Activated naive CD8-positive, alpha-beta T cell treated with anti-CD3 and anti-CD28 coated beads, Interleukin-2, amount 50 U/mL, for 24 hours (primary cell): ENCODE results near the gene MGAM2.

Source experiments
- ATAC-seq: fragments of 150-1000 bp; cut with Tn5 transposase; one replicate; pipeline ENCODE4 v1.10.0; 2021
- DNase-seq: peaks from one replicate; pipeline ENCODE4 v3.0.0; 2021
- H3K27ac Mint-ChIP-seq: one replicate; pipeline ENCODE4 v1.8.0; 2021; ENCODE audit warnings: mild to moderate bottlenecking, mixed read lengths
- H3K27me3 Mint-ChIP-seq: one replicate; pipeline ENCODE4 v1.8.0; 2021; ENCODE audit warnings: mixed read lengths
- H3K36me3 Mint-ChIP-seq: one replicate; pipeline ENCODE4 v1.8.0; 2021; ENCODE audit warnings: low read depth, mixed read lengths
- H3K4me1 Mint-ChIP-seq: one replicate; pipeline ENCODE4 v1.8.0; 2021; ENCODE audit warnings: mixed read lengths
- H3K4me3 Mint-ChIP-seq: one replicate; pipeline ENCODE4 v1.8.0; 2021; ENCODE audit warnings: mild to moderate bottlenecking, moderate library complexity, mixed read lengths
- H3K9me3 Mint-ChIP-seq: one replicate; pipeline ENCODE4 v1.8.0; 2021; ENCODE audit warnings: mixed read lengths

The MGAM2 gene

DNA sequence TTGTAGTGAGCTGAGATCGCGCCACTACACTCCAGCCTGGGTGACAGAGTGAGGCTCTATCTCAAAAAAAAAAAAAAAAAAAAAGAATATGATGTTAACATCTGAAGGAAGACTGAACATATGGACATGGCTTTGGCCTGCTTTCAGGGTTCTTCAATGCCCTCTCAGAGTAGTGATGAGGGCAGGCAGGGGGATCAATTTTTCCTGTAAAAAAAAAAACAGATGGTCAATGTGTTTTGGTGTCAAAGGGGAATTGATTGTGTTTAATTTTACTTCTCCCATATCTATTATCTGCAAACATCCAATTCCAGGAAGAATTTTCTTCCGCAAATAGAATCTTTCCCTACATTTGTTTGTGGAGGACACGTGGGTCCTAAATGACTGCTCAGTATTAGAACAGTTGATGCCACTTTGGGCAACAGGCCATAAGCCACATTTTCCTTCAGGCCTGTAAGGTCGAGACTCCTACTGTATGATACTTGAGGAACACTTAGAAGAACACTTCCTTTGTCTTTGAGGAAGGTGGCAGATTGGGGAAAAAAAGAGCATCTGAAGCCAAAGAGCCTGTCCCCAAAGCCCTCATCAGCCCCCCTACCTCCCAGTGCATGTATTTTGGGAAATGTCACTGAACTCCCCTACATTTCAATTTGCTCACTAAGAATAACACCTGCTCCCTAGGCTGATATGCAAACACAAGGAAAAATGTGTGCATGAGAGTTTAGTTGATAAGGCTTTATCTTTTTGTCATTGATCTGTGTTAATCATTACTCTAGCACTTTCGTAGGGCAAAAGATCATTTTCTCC lies 28.3 kb downstream of the MGAM2 start:
- no peak for ATAC-seq
- Mint-ChIP-seq H3K4me1 (no peaks in the 10 kb centered on the region), H3K36me3 (no peaks in the 10 kb centered on the region), H3K27me3 (no peaks in the 10 kb centered on the region), H3K4me3 (no peak overlapping the region), H3K27ac (no peak overlapping the region), H3K9me3 (no peaks in the 10 kb centered on the region)
- no peak for DNase-seq

DNA sequence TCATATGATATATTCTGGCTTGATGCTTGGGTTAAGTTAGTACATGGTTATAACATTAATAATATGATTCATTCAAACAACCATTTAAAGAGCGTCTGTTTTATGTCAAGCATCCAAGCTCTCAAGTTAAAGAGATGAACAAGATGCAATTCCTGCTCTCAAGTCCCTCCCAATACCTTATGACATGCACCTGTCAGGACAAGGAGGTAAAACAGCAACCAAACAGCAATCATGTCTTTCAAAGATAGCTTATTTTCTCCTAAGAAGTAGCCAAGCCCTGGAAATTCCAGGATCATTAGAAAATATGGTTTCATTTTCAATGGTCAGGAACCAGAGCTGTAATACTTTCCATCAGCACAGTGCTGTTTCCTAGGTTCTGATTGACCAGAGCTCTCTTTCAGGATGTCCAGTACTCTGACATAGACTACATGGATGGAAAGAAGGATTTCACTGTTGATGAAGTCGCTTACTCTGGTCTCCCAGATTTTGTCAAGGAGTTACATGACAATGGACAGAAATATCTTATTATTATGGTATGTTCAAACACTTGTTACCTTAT lies 29.0 kb downstream of the MGAM2 start:
- Mint-ChIP-seq H3K27me3 (no peaks in the 10 kb centered on the region), H3K27ac (no peak overlapping the region), H3K4me1 (no peaks in the 10 kb centered on the region), H3K36me3 (no peaks in the 10 kb centered on the region), H3K9me3 (no peaks in the 10 kb centered on the region), H3K4me3 (no peak overlapping the region)
- no peak for DNase-seq
- no peak for ATAC-seq

DNA sequence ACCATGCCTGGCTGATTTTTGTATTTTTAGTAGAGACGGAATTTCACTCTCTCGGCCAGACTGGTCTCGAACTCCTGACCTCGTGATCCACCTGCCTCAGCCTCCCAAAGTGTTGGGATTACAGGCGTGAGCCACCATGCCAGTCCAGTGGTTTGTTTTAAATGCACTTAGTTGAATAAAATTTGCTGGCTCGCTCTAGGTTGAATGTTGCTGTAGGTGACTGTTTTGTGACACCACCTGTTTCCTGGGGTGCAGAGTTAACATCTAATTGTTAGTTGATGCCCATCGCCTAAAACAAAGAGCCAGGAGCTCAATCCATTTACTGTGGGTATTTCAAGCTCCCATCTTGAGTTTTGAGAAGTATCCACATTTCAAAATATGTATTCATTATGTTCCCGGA lies 31.2 kb downstream of the MGAM2 start:
- H3K36me3 Mint-ChIP-seq: no peaks in the 10 kb centered on the region
- no peak for ATAC-seq

DNA sequence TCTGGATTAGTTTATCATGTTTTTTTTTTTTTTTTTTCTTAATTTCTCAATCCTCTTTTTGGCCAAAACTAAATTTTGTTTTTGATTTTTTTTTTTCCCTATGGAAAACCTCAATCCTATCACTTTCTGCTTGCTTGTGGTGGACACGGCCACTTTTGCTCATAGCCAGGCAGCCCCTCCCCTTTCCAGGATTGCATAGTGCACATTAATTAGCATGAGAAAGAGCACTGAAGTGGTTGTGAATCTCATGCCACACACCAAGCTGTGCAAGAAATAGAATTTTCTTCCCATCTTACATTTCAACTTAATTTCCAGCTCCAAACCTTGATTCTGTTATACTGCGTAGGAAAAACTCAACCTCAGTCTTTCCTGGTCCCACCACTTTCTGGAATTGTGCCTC lies 34.6 kb downstream of the MGAM2 start:
- H3K27ac Mint-ChIP-seq: no peak overlapping the region
- no peaks in the 10 kb centered on the region for H3K36me3 Mint-ChIP-seq
- no peak overlapping the region for H3K4me3 Mint-ChIP-seq
- peaks cover 2% of the 10 kb centered on the region for H3K27me3 Mint-ChIP-seq
- H3K4me1 Mint-ChIP-seq: no peaks in the 10 kb centered on the region
- no peak for DNase-seq
- no peaks in the 10 kb centered on the region for H3K9me3 Mint-ChIP-seq
- ATAC-seq: no peak

More for the DNA sequence above, 31.2 kb downstream of the MGAM2 start:
- Mint-ChIP-seq H3K4me3 (no peak overlapping the region), H3K27ac (no peak overlapping the region), H3K9me3 (no peaks in the 10 kb centered on the region), H3K4me1 (no peaks in the 10 kb centered on the region), H3K27me3 (no peaks in the 10 kb centered on the region)
- no peak for DNase-seq

DNA sequence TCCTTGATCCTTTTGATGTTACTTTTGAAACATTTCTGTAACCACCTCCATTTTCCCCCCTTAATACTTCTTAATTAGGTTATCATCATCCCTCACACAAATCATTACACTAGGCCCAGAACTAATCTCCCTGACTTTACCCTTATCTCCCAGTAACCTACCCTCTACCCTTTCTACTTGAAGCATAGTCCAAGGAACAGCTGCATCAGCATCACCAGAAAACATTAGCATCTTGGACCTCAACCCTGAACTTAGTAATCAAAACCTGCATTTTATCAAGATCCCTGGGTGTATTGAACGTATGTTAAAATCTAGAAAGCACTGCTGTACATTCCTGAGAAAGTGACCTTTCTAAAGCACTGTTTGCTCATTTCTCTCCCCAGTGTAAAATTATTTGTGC lies 38.8 kb downstream of the MGAM2 start:
- H3K9me3 Mint-ChIP-seq: no peaks in the 10 kb centered on the region
- H3K4me3 Mint-ChIP-seq: no peak overlapping the region
- DNase-seq (no peak), ATAC-seq (no peak)
- H3K27me3 Mint-ChIP-seq: peaks cover 2% of the 10 kb centered on the region
- no peak overlapping the region for H3K27ac Mint-ChIP-seq
- H3K36me3 Mint-ChIP-seq: no peaks in the 10 kb centered on the region
- no peaks in the 10 kb centered on the region for H3K4me1 Mint-ChIP-seq

DNA sequence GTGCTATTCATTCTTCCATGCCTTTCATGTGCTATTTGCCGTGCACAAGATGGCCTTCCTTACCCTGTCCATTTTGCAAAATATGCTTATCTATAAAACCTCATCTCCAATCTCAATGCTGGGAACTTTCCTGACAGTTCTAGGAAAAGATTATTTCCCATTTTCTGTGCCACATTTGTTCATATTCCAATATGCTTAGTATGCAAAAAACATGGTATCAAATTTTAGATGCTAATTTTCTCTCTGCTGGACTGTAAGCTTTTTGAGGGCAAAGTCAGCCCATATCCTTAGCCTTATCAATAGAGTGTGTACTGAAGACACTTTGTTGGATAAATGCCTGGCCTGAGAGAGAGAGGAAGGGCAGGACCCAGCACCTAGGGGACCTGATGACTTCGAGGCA lies 39.4 kb downstream of the MGAM2 start:
- H3K36me3 Mint-ChIP-seq: no peaks in the 10 kb centered on the region
- no peaks in the 10 kb centered on the region for H3K4me1 Mint-ChIP-seq
- ATAC-seq: no peak
- no peak overlapping the region for H3K27ac Mint-ChIP-seq
- no peak for DNase-seq
- H3K4me3 Mint-ChIP-seq: no peak overlapping the region
- H3K9me3 Mint-ChIP-seq: no peaks in the 10 kb centered on the region
- peaks cover 2% of the 10 kb centered on the region for H3K27me3 Mint-ChIP-seq

DNA sequence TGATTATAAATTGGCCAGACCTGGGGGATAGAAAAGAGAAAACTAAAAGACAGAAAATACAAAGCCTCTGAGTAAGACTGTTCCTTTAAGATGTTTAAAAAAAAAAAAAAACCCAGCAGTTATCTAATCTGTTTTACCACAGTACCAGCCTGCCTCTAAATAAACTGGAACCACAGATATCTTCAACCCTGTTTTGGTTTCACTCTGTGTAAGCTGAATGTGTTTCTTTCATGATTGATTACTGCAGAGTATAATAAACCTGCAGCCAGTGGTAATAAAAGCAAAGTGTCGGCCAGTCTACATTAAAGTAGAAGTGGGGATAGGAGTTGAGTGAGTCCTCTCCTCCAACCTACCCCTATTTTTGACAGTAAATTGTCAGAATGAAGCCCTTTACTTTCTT lies 40.6 kb downstream of the MGAM2 start:
- Mint-ChIP-seq H3K36me3 (no peaks in the 10 kb centered on the region), H3K4me3 (no peak overlapping the region), H3K9me3 (no peaks in the 10 kb centered on the region), H3K27me3 (peaks cover 2% of the 10 kb centered on the region), H3K4me1 (no peaks in the 10 kb centered on the region), H3K27ac (no peak overlapping the region)
- no peak for DNase-seq
- no peak for ATAC-seq

DNA sequence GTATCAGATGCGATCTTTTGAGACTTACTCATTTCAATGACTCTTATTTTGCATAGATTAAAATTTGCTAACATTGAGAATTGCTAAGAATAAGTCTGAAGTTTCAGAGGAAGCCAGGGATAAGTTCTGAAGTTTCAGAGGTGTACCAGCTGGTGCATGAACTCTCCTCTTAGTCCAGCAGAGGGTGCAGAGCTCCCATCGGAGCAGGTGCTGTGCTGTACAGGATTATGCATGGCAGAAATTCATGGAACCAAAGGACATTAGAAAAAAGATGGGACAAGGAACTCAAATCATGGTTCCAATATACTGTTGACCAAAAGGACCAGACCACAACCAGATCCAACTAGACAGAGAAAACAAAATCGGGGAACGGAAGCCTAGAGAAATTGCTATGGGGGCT lies 41.9 kb downstream of the MGAM2 start:
- Mint-ChIP-seq H3K36me3 (no peaks in the 10 kb centered on the region), H3K27ac (no peak overlapping the region), H3K9me3 (no peaks in the 10 kb centered on the region), H3K4me1 (no peaks in the 10 kb centered on the region), H3K27me3 (no peaks in the 10 kb centered on the region), H3K4me3 (no peak overlapping the region)
- ATAC-seq (no peak), DNase-seq (no peak)

DNA sequence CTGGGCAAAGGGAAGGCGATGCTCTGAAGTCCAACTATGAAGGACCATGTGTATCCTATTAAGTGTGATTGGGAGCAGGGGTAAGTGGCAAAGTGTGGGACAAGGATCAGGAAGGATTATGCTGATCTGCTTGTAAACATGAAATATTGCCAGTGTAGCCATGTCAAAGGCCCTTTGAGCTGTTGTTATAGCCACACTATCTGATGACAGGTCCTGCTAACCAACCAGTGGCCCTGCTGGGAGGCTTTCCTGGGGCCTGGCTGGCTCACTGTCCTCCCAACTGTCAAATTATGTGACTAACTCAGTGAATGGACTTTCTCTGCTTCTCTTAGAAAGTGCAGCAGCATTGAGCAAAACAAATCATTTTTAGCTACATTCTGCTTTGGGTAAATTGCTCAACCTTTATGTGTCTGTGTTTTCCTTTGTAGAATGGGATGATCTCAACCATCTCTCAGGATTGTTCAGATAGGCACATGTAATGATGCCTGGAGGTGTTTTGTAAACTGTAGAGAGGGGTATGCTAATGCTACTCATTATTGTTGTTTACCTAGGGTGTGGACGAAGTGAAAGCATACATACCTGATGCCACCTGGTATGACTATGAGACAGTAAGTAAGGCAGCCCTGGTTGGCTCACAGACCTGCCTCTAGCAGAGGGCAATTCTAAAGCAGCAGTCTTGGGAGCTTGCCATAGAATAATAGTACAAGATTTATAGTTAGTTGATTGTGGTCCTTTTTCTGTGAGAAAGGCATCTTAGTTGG lies 47.4 kb downstream of the MGAM2 start:
- Mint-ChIP-seq H3K4me3 (no peak overlapping the region), H3K27me3 (peaks cover 3% of the 10 kb centered on the region), H3K36me3 (no peaks in the 10 kb centered on the region), H3K4me1 (no peaks in the 10 kb centered on the region), H3K27ac (no peak overlapping the region), H3K9me3 (no peaks in the 10 kb centered on the region)
- DNase-seq (no peak), ATAC-seq (no peak)

DNA sequence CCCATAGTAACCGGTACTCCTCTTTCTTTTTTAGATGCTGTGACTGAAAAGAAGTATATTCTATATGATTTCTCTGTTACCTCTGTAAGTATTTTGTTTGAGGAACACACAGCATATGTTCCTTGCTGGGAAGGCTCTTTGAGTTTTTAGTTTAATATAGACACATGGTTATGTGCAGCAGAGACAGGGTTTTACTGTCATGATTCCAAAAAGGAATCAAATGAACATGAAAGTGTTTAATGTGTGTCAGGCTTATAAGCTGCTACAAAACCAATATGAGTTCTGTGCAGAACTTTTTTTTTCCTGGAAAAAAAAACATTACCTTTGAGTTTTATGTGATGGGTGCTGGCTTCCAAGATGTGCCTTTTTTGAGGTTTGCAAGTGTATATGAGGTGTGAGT lies 50.4 kb downstream of the MGAM2 start:
- peaks cover 3% of the 10 kb centered on the region for H3K27me3 Mint-ChIP-seq
- no peaks in the 10 kb centered on the region for H3K9me3 Mint-ChIP-seq
- H3K4me1 Mint-ChIP-seq: no peaks in the 10 kb centered on the region
- H3K27ac Mint-ChIP-seq: no peak overlapping the region
- no peaks in the 10 kb centered on the region for H3K36me3 Mint-ChIP-seq
- no peak overlapping the region for H3K4me3 Mint-ChIP-seq
- ATAC-seq: no peak
- no peak for DNase-seq

DNA sequence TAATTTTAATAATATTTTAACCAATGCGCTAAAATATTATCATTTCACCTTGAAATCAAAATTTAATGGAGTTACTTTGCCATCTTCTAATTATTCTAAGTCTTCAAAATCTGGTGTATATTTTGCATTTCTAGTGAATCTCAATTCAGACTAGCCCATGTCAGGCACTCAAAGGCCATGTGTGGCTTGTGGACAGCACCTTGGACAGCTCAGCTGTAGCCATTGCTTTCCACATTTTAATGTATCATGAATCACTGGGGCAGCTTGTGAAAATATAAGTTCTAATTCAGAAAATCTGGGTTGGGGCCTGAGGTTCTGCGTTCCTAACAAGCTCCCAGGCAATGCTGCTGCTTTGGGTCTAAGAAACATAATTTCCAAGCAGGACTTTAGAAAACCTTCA lies 57.2 kb downstream of the MGAM2 start:
- no peaks in the 10 kb centered on the region for H3K9me3 Mint-ChIP-seq

DNA sequence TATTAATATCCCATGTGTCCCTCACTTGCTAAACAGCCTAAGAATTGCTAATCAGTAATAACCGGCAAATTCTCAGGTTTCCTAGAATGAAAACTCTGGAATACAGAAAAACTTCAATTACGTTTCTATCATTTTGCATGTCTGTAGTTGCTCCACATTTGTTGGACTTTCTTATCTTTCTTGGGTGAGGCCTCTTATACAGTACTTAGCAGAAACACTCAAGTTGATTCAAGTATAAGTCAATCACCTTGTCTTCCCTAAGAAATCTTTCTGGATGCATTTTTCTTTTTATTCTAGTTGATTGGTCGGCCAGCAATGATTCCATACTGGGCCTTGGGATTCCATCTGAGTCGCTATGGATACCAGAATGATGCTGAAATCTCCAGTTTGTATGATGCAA lies 61.4 kb downstream of the MGAM2 start:
- Mint-ChIP-seq H3K4me3 (no peak overlapping the region), H3K4me1 (peaks cover 2% of the 10 kb centered on the region), H3K36me3 (no peaks in the 10 kb centered on the region), H3K27me3 (peaks cover 10% of the 10 kb centered on the region), H3K27ac (no peak overlapping the region), H3K9me3 (peaks cover 5% of the 10 kb centered on the region)
- DNase-seq (no peak), ATAC-seq (no peak)

More for the DNA sequence above, 57.2 kb downstream of the MGAM2 start:
- H3K27me3 Mint-ChIP-seq: peaks cover 6% of the 10 kb centered on the region
- H3K4me3 Mint-ChIP-seq: no peak overlapping the region
- DNase-seq (no peak), ATAC-seq (no peak)
- H3K4me1 Mint-ChIP-seq: no peaks in the 10 kb centered on the region
- H3K27ac Mint-ChIP-seq: no peak overlapping the region
- H3K36me3 Mint-ChIP-seq: no peaks in the 10 kb centered on the region

DNA sequence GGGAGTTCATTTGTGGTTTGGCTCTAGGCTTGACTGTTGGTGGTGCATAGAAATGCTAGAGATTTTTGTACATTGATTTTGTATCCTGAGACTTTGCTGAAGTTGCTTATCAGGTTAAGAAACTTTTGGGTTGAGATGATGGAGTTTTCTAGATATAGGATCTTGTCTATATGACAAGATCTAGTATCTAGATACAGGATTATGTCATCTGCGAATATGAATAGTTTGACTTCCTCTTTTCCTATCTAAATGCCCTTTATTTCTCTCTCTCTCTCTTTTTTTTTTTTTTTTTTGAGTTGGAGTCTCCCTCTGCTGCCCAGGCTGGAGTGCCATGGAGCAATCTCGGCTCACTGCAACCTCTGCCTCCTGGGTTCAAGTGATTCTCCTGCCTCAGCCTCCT lies 62.9 kb downstream of the MGAM2 start:
- H3K4me3 Mint-ChIP-seq: no peak overlapping the region
- H3K27ac Mint-ChIP-seq: no peak overlapping the region
- no peaks in the 10 kb centered on the region for H3K36me3 Mint-ChIP-seq
- no peak for ATAC-seq
- no peak for DNase-seq
- H3K9me3 Mint-ChIP-seq: peaks cover 5% of the 10 kb centered on the region
- peaks cover 10% of the 10 kb centered on the region for H3K27me3 Mint-ChIP-seq
- H3K4me1 Mint-ChIP-seq: peaks cover 4% of the 10 kb centered on the region

DNA sequence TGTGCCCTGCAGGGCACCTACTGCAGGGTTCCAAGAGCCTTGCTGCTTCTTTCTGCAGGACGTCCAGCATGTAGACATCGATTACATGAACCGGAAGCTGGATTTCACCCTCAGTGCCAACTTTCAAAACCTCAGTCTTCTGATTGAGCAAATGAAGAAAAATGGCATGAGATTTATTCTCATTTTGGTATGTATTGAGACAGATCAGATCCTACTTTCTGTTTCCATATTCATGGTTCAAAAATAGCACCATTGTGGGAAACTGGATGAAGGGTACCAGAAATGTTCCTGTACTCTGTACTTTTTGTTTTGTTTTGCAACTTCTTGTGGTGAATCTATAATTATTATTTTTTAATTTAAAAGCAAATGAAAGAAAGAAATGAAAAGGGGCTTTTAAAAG lies 64.1 kb downstream of the MGAM2 start:
- Mint-ChIP-seq H3K4me1 (peaks cover 4% of the 10 kb centered on the region), H3K4me3 (no peak overlapping the region), H3K27ac (no peak overlapping the region), H3K36me3 (no peaks in the 10 kb centered on the region), H3K9me3 (peaks cover 5% of the 10 kb centered on the region), H3K27me3 (peaks cover 13% of the 10 kb centered on the region)
- no peak for ATAC-seq
- DNase-seq: no peak

DNA sequence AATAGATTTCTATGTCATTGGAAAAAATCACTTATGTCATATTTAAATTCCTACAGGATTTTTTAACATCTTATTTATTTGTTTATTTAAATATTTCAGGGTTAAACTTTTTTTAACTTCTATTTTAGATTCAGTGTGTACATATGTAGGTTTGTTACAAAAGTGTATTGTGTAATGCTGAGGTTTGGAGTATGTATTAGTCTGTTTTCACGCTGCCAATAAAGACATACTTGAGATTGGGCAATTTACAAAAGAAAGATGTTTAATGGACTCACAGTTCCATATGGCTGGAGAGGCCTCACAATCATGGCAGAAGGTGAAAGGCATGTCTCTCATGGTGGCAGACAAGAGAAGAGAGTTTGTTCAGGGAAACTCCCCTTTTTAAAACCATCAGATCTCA lies 65.4 kb downstream of the MGAM2 start:
- H3K9me3 Mint-ChIP-seq: peaks cover 5% of the 10 kb centered on the region
- peaks cover 13% of the 10 kb centered on the region for H3K27me3 Mint-ChIP-seq
- H3K4me1 Mint-ChIP-seq: peaks cover 4% of the 10 kb centered on the region
- no peak overlapping the region for H3K4me3 Mint-ChIP-seq
- H3K27ac Mint-ChIP-seq: no peak overlapping the region
- ATAC-seq: no peak
- H3K36me3 Mint-ChIP-seq: no peaks in the 10 kb centered on the region
- DNase-seq: no peak
